ENCODE data around the gene RAF1. TPM values are rescaled to one million over a fixed set of nuclear protein-coding genes. Genes with fewer than 3 reads are reported as not detected.
A peak's percentile ranks its signal among the peaks of the same experiment; 100 is the strongest.

The RAF1 gene
- total and polyA plus RNA-seq, 3 experiments from 2014 or later = 73.1 to 90.9 (median 89.4) TPM

DNA sequence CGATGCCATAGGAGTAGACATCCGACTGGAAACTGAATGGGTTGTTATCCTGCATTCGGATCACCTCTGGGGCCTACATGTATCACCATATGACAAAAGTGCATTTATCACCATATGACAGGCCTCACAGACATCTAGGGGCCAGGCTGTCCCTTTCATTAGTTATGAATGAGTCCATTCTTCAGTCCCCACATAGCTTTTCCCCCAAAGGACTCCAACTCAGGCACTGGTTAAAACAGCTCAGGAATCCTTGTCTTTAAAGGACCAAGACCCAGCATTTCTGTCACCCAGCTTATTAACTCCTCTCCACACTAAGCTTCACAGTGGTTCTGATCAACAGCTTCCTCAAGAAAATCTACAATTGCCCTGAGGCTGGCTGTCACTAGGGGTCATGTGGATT, 78.7 kb downstream of the RAF1 start:
- ChIA-PET CTCF (interaction anchor here (1.0 kb wide), 1 partner anchor 17 kb away, joined by 4 read pairs; no protein-coding TSS in a partner anchor), POLR2A (no interaction called here)
- Mint-ChIP-seq H3K9me3 (no peaks in the 10 kb centered on the region), H3K4me3 (no peak overlapping the region), H3K27ac (peak overlapping the region in 4 of 8 donors; percentile 42 to 68 (median 42)), H3K4me1 (peaks cover 0 to 5% (median 0%) of the 10 kb centered on the region in 3 donors), H3K36me3 (peaks cover 15 to 92% (median 19%) of the 10 kb centered on the region in 3 donors), H3K27me3 (no peaks in the 10 kb centered on the region)
- peaks cover 40% of the 10 kb centered on the region for H3K36me3 ChIP-seq (ENCODE audit: insufficient read depth, low read length)
- no peak overlapping the region for H3K27ac ChIP-seq (ENCODE audit: low read depth, low read length)
- H3K4me3 ChIP-seq (ENCODE audit: low read length) = no peak overlapping the region
- no peaks in the 10 kb centered on the region for H3K4me1 ChIP-seq (ENCODE audit: insufficient read depth, low read length)
- no peaks in the 10 kb centered on the region for H3K27me3 ChIP-seq (ENCODE audit: insufficient read depth, low read length, poor library complexity, severe bottlenecking)
- no peak for DNase-seq
- no peaks in the 10 kb centered on the region for H3K9me3 ChIP-seq (ENCODE audit: low read length)

DNA sequence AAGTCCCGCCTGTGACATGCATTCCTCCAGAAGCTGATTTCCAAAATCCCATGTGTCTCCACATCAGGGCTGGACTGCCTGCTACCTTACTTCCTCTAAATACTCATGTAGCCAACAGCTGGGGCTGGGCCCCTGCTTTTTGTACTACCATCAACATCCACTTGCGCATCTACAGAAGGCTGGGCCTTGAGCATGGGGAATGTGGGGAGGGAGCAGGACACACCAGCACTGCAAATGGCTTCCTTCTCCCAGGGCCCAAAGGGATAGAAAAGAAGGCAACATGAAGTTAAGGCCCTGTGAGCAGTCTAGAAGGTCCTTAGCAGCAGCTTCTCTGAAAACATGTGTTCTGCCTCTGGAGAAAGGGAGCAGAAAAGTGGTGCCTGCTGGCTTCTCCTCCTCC, 79.8 kb downstream of the RAF1 start:
- H3K9me3 Mint-ChIP-seq = no peaks in the 10 kb centered on the region
- Histone ChIP-seq H3K4me1 (ENCODE audit: insufficient read depth, low read length) (no peaks in the 10 kb centered on the region), H3K36me3 (ENCODE audit: insufficient read depth, low read length) (peaks cover 36% of the 10 kb centered on the region), H3K27ac (ENCODE audit: low read depth, low read length) (no peak overlapping the region), H3K4me3 (ENCODE audit: low read length) (no peak overlapping the region), H3K9me3 (ENCODE audit: low read length) (no peaks in the 10 kb centered on the region), H3K27me3 (ENCODE audit: insufficient read depth, low read length, poor library complexity, severe bottlenecking) (no peaks in the 10 kb centered on the region)
- H3K4me1 Mint-ChIP-seq = peaks cover 0 to 5% (median 0%) of the 10 kb centered on the region in 3 donors
- no peak overlapping the region for H3K27ac Mint-ChIP-seq
- ChIA-PET CTCF (no interaction called here), POLR2A (no interaction called here)
- no peak overlapping the region for H3K4me3 Mint-ChIP-seq
- no peaks in the 10 kb centered on the region for H3K27me3 Mint-ChIP-seq
- peaks cover 11 to 93% (median 20%) of the 10 kb centered on the region in 3 donors for H3K36me3 Mint-ChIP-seq
- DNase-seq = no peak

DNA sequence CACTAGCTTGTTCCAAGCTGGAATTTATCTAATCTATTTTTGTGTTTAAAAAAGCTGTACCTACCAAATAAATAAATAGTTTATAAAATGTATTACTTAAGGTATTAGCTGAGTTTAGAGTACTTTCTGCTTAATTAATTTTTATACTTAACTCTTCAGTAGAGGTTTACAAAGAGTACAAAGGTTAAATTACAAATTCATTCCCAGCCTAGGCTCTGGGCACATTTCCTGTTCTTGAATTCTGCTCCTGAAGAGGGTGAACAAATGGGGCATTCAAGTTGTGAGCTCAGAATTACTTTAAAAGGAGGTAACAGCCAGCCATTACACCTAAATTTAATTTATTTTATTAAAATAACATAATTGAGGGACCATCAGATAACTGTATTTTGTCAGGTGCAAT, 80.6 kb downstream of the RAF1 start:
- peaks cover 34% of the 10 kb centered on the region for H3K36me3 ChIP-seq (ENCODE audit: insufficient read depth, low read length)
- H3K27me3 ChIP-seq (ENCODE audit: insufficient read depth, low read length, poor library complexity, severe bottlenecking) = no peaks in the 10 kb centered on the region
- CTCF ChIA-PET = no interaction called here
- Mint-ChIP-seq H3K4me1 (peaks cover 0 to 5% (median 0%) of the 10 kb centered on the region in 3 donors), H3K9me3 (no peaks in the 10 kb centered on the region), H3K27me3 (no peaks in the 10 kb centered on the region), H3K27ac (no peak overlapping the region), H3K36me3 (peaks cover 12 to 93% (median 19%) of the 10 kb centered on the region in 3 donors), H3K4me3 (no peak overlapping the region)
- H3K9me3 ChIP-seq (ENCODE audit: low read length) = no peaks in the 10 kb centered on the region
- POLR2A ChIA-PET = no interaction called here
- H3K4me1 ChIP-seq (ENCODE audit: insufficient read depth, low read length) = no peaks in the 10 kb centered on the region
- H3K27ac ChIP-seq (ENCODE audit: low read depth, low read length) = no peak overlapping the region
- no peak overlapping the region for H3K4me3 ChIP-seq (ENCODE audit: low read length)
- DNase-seq = no peak

DNA sequence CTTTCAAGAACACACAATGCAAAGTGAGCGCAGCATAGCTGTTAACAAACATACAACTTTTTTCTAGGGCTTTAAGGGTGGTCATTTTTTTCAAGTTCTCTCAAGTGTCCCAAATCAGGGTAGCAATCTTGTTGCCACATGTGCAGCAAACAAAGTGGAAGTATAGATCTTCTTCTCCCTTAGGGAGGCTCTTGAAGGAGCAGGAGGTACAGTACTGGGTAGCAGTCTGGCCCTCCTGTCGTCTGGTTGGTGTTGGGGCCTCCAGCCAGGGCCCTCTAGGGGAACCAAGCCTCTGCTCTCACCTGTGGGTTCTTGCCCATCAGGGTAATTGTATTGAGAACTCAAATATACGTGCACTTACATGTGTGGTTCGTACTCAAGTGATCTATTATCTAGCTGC, 81.2 kb downstream of the RAF1 start:
- POLR2A ChIA-PET = no interaction called here
- Histone ChIP-seq H3K27ac (ENCODE audit: low read depth, low read length) (no peak overlapping the region), H3K27me3 (ENCODE audit: insufficient read depth, low read length, poor library complexity, severe bottlenecking) (no peaks in the 10 kb centered on the region), H3K4me1 (ENCODE audit: insufficient read depth, low read length) (no peaks in the 10 kb centered on the region), H3K9me3 (ENCODE audit: low read length) (no peaks in the 10 kb centered on the region), H3K4me3 (ENCODE audit: low read length) (no peak overlapping the region), H3K36me3 (ENCODE audit: insufficient read depth, low read length) (peaks cover 34% of the 10 kb centered on the region)
- DNase-seq = no peak
- Mint-ChIP-seq H3K27me3 (no peaks in the 10 kb centered on the region), H3K4me3 (no peak overlapping the region), H3K9me3 (no peaks in the 10 kb centered on the region), H3K36me3 (peaks cover 12 to 93% (median 19%) of the 10 kb centered on the region in 3 donors), H3K27ac (peak overlapping the region in 1 of 8 donors; percentile 2), H3K4me1 (peaks cover 0 to 5% (median 0%) of the 10 kb centered on the region in 3 donors)
- CTCF ChIA-PET = no interaction called here

DNA sequence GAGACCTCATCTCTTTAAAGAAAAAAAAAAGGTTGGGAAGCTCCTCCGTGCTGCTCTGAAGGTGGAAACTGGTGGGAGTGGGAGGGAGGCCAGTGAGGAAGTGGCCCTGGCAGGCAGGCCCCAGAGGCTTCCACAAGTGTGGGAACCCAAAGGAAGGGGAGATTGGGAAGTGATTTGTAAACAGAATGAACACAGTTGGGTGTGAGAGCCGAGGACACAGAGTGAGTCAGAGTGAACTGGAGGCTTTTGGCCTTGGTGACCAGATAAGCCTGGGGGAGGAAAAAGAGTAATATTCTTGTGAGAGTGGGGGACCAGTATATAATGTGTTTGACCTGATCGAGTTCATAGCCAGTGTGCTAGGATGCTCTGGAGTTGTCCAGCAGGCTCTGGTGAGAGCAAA, 84.0 kb downstream of the RAF1 start:
- Histone ChIP-seq H3K4me1 (ENCODE audit: insufficient read depth, low read length) (no peaks in the 10 kb centered on the region), H3K36me3 (ENCODE audit: insufficient read depth, low read length) (peaks cover 48% of the 10 kb centered on the region), H3K9me3 (ENCODE audit: low read length) (no peaks in the 10 kb centered on the region), H3K27ac (ENCODE audit: low read depth, low read length) (no peak overlapping the region), H3K27me3 (ENCODE audit: insufficient read depth, low read length, poor library complexity, severe bottlenecking) (no peaks in the 10 kb centered on the region), H3K4me3 (ENCODE audit: low read length) (no peak overlapping the region)
- ChIA-PET POLR2A (no interaction called here), CTCF (no interaction called here)
- Mint-ChIP-seq H3K4me3 (no peak overlapping the region), H3K36me3 (peaks cover 30 to 92% (median 34%) of the 10 kb centered on the region in 3 donors), H3K9me3 (peaks cover 0 to 4% (median 3%) of the 10 kb centered on the region in 5 donors), H3K27me3 (peaks cover 0 to 1% of the 10 kb centered on the region in 2 donors), H3K4me1 (peaks cover 0 to 5% (median 3%) of the 10 kb centered on the region in 3 donors), H3K27ac (peak overlapping the region in 3 of 8 donors; percentile 81 to 83 (median 82))
- no peak for DNase-seq

DNA sequence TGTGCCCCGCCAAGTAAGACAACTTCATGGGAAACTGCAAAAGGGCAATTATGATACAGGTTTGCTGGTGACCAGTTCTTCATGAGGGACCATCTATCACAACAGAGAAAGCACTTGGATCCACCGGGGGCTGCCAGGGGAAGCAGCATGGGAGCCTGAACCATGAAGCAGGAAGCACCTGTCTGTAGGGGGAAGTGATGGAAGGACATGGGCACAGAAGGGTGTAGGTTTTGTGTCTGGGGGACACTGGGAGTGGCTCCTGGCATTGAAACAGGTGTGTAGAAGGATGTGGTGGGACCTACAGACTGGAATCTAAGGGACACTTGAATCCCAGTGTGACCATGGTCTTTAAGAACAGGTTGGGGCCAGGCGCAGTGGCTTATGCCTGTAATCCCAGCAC, 84.5 kb downstream of the RAF1 start:
- Histone ChIP-seq H3K36me3 (ENCODE audit: insufficient read depth, low read length) (peaks cover 48% of the 10 kb centered on the region), H3K4me1 (ENCODE audit: insufficient read depth, low read length) (no peaks in the 10 kb centered on the region), H3K4me3 (ENCODE audit: low read length) (no peak overlapping the region), H3K9me3 (ENCODE audit: low read length) (no peaks in the 10 kb centered on the region), H3K27me3 (ENCODE audit: insufficient read depth, low read length, poor library complexity, severe bottlenecking) (no peaks in the 10 kb centered on the region), H3K27ac (ENCODE audit: low read depth, low read length) (no peak overlapping the region)
- POLR2A ChIA-PET = no interaction called here
- Mint-ChIP-seq H3K27me3 (peaks cover 0 to 1% of the 10 kb centered on the region in 2 donors), H3K36me3 (peaks cover 25 to 92% (median 34%) of the 10 kb centered on the region in 3 donors), H3K9me3 (peaks cover 0 to 4% (median 3%) of the 10 kb centered on the region in 5 donors), H3K4me3 (no peak overlapping the region), H3K4me1 (peaks cover 0 to 5% (median 3%) of the 10 kb centered on the region in 3 donors), H3K27ac (peak overlapping the region in 4 of 8 donors; percentile 4 to 83 (median 66))
- DNase-seq = no peak
- CTCF ChIA-PET = no interaction called here

DNA sequence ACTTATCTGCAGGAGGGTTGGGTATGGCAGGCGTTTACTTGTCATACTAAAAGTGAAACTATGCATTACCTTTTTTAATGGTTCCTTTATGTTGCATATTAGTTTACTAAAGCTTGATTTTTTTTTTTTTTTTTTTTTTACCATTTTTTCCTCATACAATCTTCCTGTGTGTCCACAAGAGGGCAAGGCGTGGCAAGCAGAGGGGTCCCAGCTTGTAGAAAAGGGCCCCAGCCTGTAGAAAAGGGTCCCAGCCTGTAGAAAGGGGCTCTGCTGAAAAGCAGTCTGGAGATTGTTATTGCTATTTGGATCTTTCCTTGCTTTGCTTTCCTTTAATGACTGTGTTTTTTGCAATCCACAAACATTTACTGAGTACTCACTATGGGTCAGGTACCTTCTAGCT, 85.2 kb downstream of the RAF1 start:
- Mint-ChIP-seq H3K36me3 (peaks cover 30 to 92% (median 39%) of the 10 kb centered on the region in 3 donors), H3K4me3 (no peak overlapping the region), H3K9me3 (peaks cover 0 to 4% (median 3%) of the 10 kb centered on the region in 5 donors), H3K4me1 (peaks cover 0 to 5% (median 3%) of the 10 kb centered on the region in 3 donors), H3K27ac (peak overlapping the region in 3 of 8 donors; percentile 3 to 64 (median 10)), H3K27me3 (peaks cover 0 to 1% of the 10 kb centered on the region in 2 donors)
- H3K9me3 ChIP-seq (ENCODE audit: low read length) = no peaks in the 10 kb centered on the region
- DNase-seq = no peak
- no peaks in the 10 kb centered on the region for H3K27me3 ChIP-seq (ENCODE audit: insufficient read depth, low read length, poor library complexity, severe bottlenecking)
- ChIA-PET CTCF (interaction anchor here (2.0 kb wide), 1 partner anchor 33 kb away, joined by 6 read pairs; no protein-coding TSS in a partner anchor), POLR2A (interaction anchor here (0.6 kb wide), 1 partner anchor 849 kb away, joined by 3 read pairs; no protein-coding TSS in a partner anchor)
- H3K4me3 ChIP-seq (ENCODE audit: low read length) = no peak overlapping the region
- H3K4me1 ChIP-seq (ENCODE audit: insufficient read depth, low read length) = no peaks in the 10 kb centered on the region
- peaks cover 48% of the 10 kb centered on the region for H3K36me3 ChIP-seq (ENCODE audit: insufficient read depth, low read length)
- no peak overlapping the region for H3K27ac ChIP-seq (ENCODE audit: low read depth, low read length)

DNA sequence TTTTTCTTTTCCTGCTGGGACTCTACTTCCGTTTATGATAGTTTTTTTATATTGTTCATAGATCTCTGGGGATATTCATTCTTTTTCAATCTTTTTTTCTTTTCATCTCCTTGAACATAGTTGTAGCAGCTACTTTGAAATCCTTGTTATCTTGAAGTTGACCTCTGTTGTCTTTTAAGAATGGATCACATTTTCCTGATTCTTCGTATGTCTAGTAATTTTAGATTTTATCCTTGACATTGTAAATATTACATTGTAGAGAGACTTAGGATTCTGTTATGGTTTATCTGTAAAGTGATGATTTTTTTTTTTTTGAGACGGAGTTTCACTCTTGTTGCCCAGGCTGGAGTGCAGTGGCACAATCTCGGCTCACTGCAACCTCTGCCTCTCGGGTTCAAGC, 86.5 kb downstream of the RAF1 start:
- no peak overlapping the region for H3K4me3 Mint-ChIP-seq
- H3K36me3 Mint-ChIP-seq = peaks cover 31 to 88% (median 36%) of the 10 kb centered on the region in 3 donors
- DNase-seq = no peak
- no peak overlapping the region for H3K4me3 ChIP-seq (ENCODE audit: low read length)
- no peak overlapping the region for H3K27ac ChIP-seq (ENCODE audit: low read depth, low read length)
- H3K4me1 ChIP-seq (ENCODE audit: insufficient read depth, low read length) = no peaks in the 10 kb centered on the region
- H3K27me3 ChIP-seq (ENCODE audit: insufficient read depth, low read length, poor library complexity, severe bottlenecking) = no peaks in the 10 kb centered on the region
- peaks cover 48% of the 10 kb centered on the region for H3K36me3 ChIP-seq (ENCODE audit: insufficient read depth, low read length)
- POLR2A ChIA-PET = no interaction called here
- H3K4me1 Mint-ChIP-seq = peaks cover 0 to 5% (median 3%) of the 10 kb centered on the region in 3 donors
- CTCF ChIA-PET = interaction anchor here (2.0 kb wide), 1 partner anchor 35 kb away, joined by 6 read pairs; no protein-coding TSS in a partner anchor
- peaks cover 0 to 1% of the 10 kb centered on the region in 2 donors for H3K27me3 Mint-ChIP-seq
- H3K9me3 ChIP-seq (ENCODE audit: low read length) = no peaks in the 10 kb centered on the region
- peak overlapping the region in 2 of 8 donors; percentile 22 to 35 for H3K27ac Mint-ChIP-seq
- peaks cover 0 to 4% (median 3%) of the 10 kb centered on the region in 5 donors for H3K9me3 Mint-ChIP-seq
